GM06990 (cell line): Measurements from ENCODE around the gene ATP6V0D1.

Experiments
- DNase-seq: peaks from one replicate; pipeline ENCODE4 v3.0.0-alpha.2; 2011; ENCODE audit not compliant: insufficient read length; ENCODE audit errors: extremely low read depth
- H3K27me3 ChIP-seq: replicated peaks from 2 replicates; pipeline ENCODE4 v1.6.0; 2011; ENCODE audit warnings: low read length; ENCODE audit not compliant: control insufficient read depth, insufficient read depth
- H3K36me3 ChIP-seq: 2 replicates; pipeline ENCODE4 v1.5.1; 2011; ENCODE audit warnings: low read length; ENCODE audit not compliant: control insufficient read depth, insufficient read depth
- H3K4me3 ChIP-seq: replicated peaks from 2 replicates; pipeline ENCODE4 v1.5.1; 2011; ENCODE audit warnings: low read depth, mild to moderate bottlenecking, control low read depth, low read length
- CTCF ChIP-seq: IDR thresholded peaks from 2 replicates; pipeline ENCODE4 v1.5.1; 2011; ENCODE audit warnings: low read length, control low read depth, mild to moderate bottlenecking, inconsistent platforms; ENCODE audit not compliant: insufficient read depth, poor library complexity, severe bottlenecking

ATP6V0D1 gene

DNA sequence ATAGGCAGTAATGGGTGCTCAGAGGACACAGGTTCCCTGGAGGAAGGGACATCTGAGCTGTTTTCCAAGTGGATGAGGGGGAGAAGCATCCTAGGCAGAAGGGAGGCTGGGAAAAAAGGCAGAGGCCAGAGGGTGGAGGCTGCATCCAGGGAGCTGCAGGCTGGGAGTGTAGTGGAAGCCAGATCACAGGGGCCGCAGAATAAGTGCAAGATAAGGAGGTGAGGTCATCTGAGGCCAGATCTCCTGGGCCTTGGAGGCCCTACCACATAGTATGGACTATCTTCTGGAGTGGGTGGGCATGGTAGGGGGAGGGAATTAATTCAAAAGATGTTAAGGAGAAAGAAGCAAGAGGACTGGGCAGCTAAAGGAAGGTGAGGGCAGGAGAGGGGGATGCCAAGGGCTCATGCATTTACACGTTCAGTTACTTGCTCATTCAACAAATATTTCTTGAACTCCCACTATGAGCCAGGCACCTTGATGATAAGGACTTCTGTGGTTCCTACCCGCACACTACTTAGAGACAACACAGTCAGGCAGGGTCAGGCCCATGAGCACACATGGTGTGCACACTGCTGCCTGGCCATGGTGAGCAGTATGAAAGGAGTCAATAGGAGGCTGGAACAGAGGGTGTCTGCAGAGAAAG, 45.3 kb upstream of the ATP6V0D1 start:
- no peak for DNase-seq
- Histone ChIP-seq H3K4me3 (no peak overlapping the region), H3K36me3 (no peaks in the 10 kb centered on the region), H3K27me3 (no peaks in the 10 kb centered on the region)
- TF ChIP-seq CTCF = no peak

- H3K27me3 ChIP-seq = no peaks in the 10 kb centered on the region
Measured at GRCh38 chr16:67525176-67525860, 44.4 kb upstream of the ATP6V0D1 start.

DNA sequence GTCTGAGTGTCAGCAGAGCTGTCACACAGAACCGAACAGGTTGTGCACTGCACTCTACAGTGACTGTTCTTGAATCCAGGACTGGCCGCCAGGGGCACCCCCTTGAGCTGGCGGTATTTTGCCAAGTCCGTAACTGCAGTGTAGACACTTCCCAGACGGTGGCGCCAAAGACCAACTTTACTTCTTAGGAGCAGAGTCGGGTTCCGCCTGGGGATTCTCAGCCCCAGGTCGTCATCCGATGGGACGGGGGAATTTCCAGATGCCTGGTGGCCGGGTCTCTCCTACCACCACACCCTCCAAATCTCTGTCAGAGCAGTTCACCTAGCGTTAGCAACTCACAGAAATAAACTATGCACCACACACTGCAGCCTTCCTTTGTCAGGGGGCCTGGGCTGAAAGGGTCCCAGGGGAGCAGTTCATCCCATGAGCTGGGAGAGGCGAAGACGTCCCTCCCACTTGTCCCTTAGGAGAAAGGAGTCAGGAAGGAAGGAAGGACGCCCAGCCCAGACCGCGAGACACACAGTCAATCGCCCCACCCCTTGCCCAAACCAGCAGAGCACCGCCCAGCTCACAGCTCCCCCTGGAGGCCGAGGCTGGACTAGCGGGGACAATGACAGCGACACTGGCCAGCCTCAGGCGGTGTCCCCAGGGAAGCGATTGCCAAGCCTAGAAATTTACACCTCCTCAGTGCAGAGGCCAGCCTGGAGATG, 40.3 kb upstream of the ATP6V0D1 start:
- DNase-seq = peak; percentile 89
- H3K27me3 ChIP-seq = no peaks in the 10 kb centered on the region
- TF ChIP-seq CTCF = peak; percentile 98
- H3K4me3 ChIP-seq = peak overlapping the region; percentile 70
- H3K36me3 ChIP-seq = no peaks in the 10 kb centered on the region

More at GRCh38 chr16:67525176-67525860, 44.4 kb upstream of the ATP6V0D1 start:
- H3K4me3 ChIP-seq = no peak overlapping the region
- DNase-seq = no peak
- TF ChIP-seq CTCF = no peak
- H3K36me3 ChIP-seq = no peaks in the 10 kb centered on the region

DNA sequence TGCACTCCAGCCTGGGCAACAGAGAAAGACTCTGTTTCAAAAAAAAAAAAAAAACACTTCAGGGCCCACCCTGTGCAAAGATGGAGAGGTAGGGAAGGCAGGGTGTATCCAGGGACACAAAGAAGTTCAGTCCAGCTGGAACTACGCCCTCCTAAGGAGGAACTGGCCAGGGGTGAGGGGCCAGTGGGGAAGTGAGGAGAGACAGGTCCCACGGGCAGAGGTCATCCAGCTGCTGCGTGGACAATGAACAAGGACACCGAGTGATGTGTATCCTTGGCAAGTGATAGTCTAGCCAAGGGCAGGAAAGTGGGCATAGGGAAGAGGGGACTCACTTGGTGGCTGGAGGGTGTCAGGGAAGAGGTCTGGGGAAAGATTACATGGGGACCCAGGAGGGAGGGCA, 38.3 kb upstream of the ATP6V0D1 start:
- no peak for TF ChIP-seq CTCF
- no peaks in the 10 kb centered on the region for H3K36me3 ChIP-seq
- H3K4me3 ChIP-seq = peak overlapping the region; percentile 54
- no peaks in the 10 kb centered on the region for H3K27me3 ChIP-seq
- DNase-seq = no peak

- Histone ChIP-seq H3K27me3 (no peaks in the 10 kb centered on the region), H3K36me3 (no peaks in the 10 kb centered on the region), H3K4me3 (peak overlapping the region; percentile 54)
- no peak for DNase-seq
- TF ChIP-seq CTCF = no peak
Measured at GRCh38 chr16:67518676-67519075, 37.7 kb upstream of the ATP6V0D1 start.
